ENCODE data around the gene CNTN1. TPM values are rescaled to one million over a fixed set of nuclear protein-coding genes. Genes with fewer than 3 reads are reported as not detected.
"Not testable (repeated sequence)": the region's sequence is repeated elsewhere in the genome, so short reads cannot be mapped to it uniquely, and the experiment has no call there.

The CNTN1 gene
- total and polyA plus RNA-seq, 2 donors (not counting 1 experiment from before 2014, with no cell fraction given) = not detected

DNA sequence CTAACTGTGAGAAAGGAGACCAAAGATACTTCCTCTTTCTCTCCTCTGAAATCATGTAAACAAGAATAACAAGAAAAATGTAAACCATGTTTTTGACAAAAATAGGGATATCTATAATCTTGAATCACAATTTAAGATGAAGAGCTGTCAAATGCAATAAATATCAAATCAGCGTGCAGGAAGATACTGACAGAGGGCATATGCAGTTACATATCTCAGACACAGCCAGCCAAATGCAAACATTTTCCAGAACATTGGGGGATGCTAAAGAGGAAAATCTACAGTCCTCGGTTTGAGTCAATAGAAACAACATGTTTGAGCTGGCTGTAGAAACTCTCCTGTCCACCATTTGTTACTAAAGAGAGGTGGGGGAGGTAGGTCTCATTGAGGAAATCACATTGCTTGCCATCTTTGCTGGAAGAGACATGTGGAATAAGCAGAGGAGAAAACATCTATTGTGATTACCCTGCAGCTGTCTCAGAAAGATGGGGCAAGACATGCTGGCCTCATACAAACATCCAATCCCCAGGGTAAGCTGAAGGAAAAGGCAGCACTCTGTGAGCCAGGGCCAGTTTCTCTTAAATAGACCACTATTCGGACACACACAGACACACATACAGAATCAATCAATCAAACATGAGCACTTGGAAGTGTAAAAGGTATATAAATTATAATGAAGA lies 43.5 kb downstream of the CNTN1 start:
- H3K9me3 Mint-ChIP-seq (ENCODE audit: insufficient read depth) = peaks cover 2% of the 10 kb centered on the region
- TF ChIP-seq EZH2 (IDR thresholded peaks at IDR 0.05; ENCODE audit: borderline replicate concordance, insufficient read depth, low read depth, low read length, poor library complexity, severe bottlenecking) = no peak
- TF ChIP-seq, protein P1, sequence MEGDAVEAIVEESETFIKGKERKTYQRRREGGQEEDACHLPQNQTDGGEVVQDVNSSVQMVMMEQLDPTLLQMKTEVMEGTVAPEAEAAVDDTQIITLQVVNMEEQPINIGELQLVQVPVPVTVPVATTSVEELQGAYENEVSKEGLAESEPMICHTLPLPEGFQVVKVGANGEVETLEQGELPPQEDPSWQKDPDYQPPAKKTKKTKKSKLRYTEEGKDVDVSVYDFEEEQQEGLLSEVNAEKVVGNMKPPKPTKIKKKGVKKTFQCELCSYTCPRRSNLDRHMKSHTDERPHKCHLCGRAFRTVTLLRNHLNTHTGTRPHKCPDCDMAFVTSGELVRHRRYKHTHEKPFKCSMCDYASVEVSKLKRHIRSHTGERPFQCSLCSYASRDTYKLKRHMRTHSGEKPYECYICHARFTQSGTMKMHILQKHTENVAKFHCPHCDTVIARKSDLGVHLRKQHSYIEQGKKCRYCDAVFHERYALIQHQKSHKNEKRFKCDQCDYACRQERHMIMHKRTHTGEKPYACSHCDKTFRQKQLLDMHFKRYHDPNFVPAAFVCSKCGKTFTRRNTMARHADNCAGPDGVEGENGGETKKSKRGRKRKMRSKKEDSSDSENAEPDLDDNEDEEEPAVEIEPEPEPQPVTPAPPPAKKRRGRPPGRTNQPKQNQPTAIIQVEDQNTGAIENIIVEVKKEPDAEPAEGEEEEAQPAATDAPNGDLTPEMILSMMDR (IDR thresholded peaks at IDR 0.05) = no peak
- no CpG with 5 or more reads among the region's 3 CpGs for WGBS (ENCODE audit: insufficient coverage)
- ChIA-PET POLR2A (no interaction called here), CTCF (interaction anchor here (0.6 kb wide), 1 partner anchor 24 kb away, joined by 3 read pairs; no protein-coding TSS in a partner anchor)
- Histone ChIP-seq H3K4me3 (ENCODE audit: control extremely low read depth in 1 of 5, extremely low read depth in 1 of 5, insufficient read depth in 1 of 5, low read depth in 2 of 5, low read length in 4 of 5) (no peak overlapping the region), H3K4me1 (ENCODE audit: control insufficient read depth in 2 of 2, insufficient read depth in 2 of 2, low read length in 2 of 2) (no peaks in the 10 kb centered on the region), H3K27me3 (replicated peaks in 1 of 4; ENCODE audit: control extremely low read depth in 1 of 4, control insufficient read depth in 3 of 4, insufficient read depth in 4 of 4, low read length in 3 of 4) (no peaks in the 10 kb centered on the region), H3K9ac (ENCODE audit: low read length) (no peak overlapping the region), H3K36me3 (replicated peaks in 1 of 2; ENCODE audit: control extremely low read depth in 1 of 2, control insufficient read depth in 1 of 2, extremely low read depth in 1 of 2, insufficient read depth in 2 of 2, low read length in 1 of 2) (no peaks in the 10 kb centered on the region), H3K27ac (ENCODE audit: low read length in 2 of 2) (no peak overlapping the region), H3K9me3 (ENCODE audit: control extremely low read depth in 1 of 3, control insufficient read depth in 2 of 3, insufficient read depth in 1 of 3, low read length in 2 of 3) (no peaks in the 10 kb centered on the region), H3K4me2 (replicated peaks; ENCODE audit: low read depth, low read length, poor library complexity, severe bottlenecking) (no peak overlapping the region), H4K20me1 (ENCODE audit: control insufficient read depth, insufficient read depth, low read length, poor library complexity, severe bottlenecking) (no peaks in the 10 kb centered on the region), H3K79me2 (ENCODE audit: control insufficient read depth, insufficient read depth, low read length) (no peaks in the 10 kb centered on the region), H2AFZ (ENCODE audit: insufficient read depth, low read depth, low read length, poor library complexity, severe bottlenecking) (no peak overlapping the region)
- no peaks in the 10 kb centered on the region for H3K4me1 Mint-ChIP-seq
- intact Hi-C loops (cut with micrococcal nuclease) = no loop called here
- H3K4me3 Mint-ChIP-seq = no peak overlapping the region
- H3K27me3 Mint-ChIP-seq = no peaks in the 10 kb centered on the region
- DNase-seq (no peak), ATAC-seq (ENCODE audit: low read depth) (no peak)
- H3K27ac Mint-ChIP-seq = no peak overlapping the region

DNA sequence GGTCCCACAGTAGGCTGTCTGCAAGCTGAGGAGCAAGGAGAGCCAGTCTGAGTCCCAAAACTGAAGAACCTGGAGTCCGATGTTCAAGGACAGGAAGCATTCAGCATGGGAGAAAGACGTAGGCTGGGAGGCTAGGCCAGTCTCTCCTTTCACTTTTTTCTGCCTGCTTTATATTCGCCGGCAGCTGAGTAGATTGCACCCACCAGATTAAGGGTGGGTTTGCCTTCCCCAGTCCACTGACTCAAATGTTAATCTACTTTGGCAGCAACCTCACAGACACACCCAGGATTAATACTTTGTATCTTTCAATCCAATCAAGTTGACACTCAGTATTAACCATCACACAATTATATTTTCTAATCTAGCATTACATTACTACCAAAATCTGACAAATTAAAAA lies 45.2 kb downstream of the CNTN1 start:
- H3K4me3 Mint-ChIP-seq; H3K36me3 ChIP-seq (replicated peaks in 1 of 2; ENCODE audit: control extremely low read depth in 1 of 2, control insufficient read depth in 1 of 2, extremely low read depth in 1 of 2, insufficient read depth in 2 of 2, low read length in 1 of 2); H2AFZ ChIP-seq (ENCODE audit: insufficient read depth, low read depth, low read length, poor library complexity, severe bottlenecking); H3K27me3 Mint-ChIP-seq; H3K79me2 ChIP-seq (ENCODE audit: control insufficient read depth, insufficient read depth, low read length); H3K9me3 Mint-ChIP-seq (ENCODE audit: insufficient read depth); DNase-seq; H3K4me2 ChIP-seq (replicated peaks; ENCODE audit: low read depth, low read length, poor library complexity, severe bottlenecking); H3K27me3 ChIP-seq (replicated peaks in 1 of 4; ENCODE audit: control extremely low read depth in 1 of 4, control insufficient read depth in 3 of 4, insufficient read depth in 4 of 4, low read length in 3 of 4); H3K4me1 ChIP-seq (ENCODE audit: control insufficient read depth in 2 of 2, insufficient read depth in 2 of 2, low read length in 2 of 2); H3K9ac ChIP-seq (ENCODE audit: low read length); H4K20me1 ChIP-seq (ENCODE audit: control insufficient read depth, insufficient read depth, low read length, poor library complexity, severe bottlenecking); ATAC-seq (ENCODE audit: low read depth); H3K9me3 ChIP-seq (ENCODE audit: control extremely low read depth in 1 of 3, control insufficient read depth in 2 of 3, insufficient read depth in 1 of 3, low read length in 2 of 3); H3K27ac Mint-ChIP-seq; intact Hi-C loops (cut with micrococcal nuclease); POLR2A ChIA-PET; H3K27ac ChIP-seq (ENCODE audit: low read length in 2 of 2); H3K4me3 ChIP-seq (ENCODE audit: control extremely low read depth in 1 of 5, extremely low read depth in 1 of 5, insufficient read depth in 1 of 5, low read depth in 2 of 5, low read length in 4 of 5); CTCF ChIA-PET; H3K4me1 Mint-ChIP-seq: not testable (repeated sequence)
- 100% methylated on average over 3 of the region's 4 CpGs for whole genome bisulfite sequencing (ENCODE audit: insufficient coverage)
